ENCODE measurements around the gene PCDHA1. TPM values are rescaled to one million over a fixed set of nuclear protein-coding genes. Genes with fewer than 3 reads are reported as not detected.
A peak's percentile ranks its signal among the peaks of the same experiment; 100 is the strongest.

The PCDHA1 gene
- total RNA-seq, 4 donors from 2014 or later: not detected

GRCh38 chr5:140877262-140877581 is 91.3 kb downstream of the PCDHA1 start:
- TF ChIP-seq POLR2A (IDR thresholded peaks at IDR 0.05) (no peak), CTCF (IDR thresholded peaks at IDR 0.05 in 4 of 5, conservative IDR thresholded peaks at IDR 0.05 in 1 of 5) (no peak)
- ATAC-seq (no peak), DNase-seq (no peak)
- in situ Hi-C loops (cut with MboI; ENCODE audit: low sequenced_read_pairs in 4 of 4) (no loop called here), intact Hi-C loops (cut with DNase I; ENCODE audit: low total_unique reads) (no loop called here)
- no peaks in the 10 kb centered on the region for H3K36me3 ChIP-seq
- no peak overlapping the region for H3K4me3 ChIP-seq
- H3K27me3 ChIP-seq: peaks cover 7 to 23% (median 17%) of the 10 kb centered on the region in 3 donors
- H3K27ac ChIP-seq: no peak overlapping the region
- H3K9me3 ChIP-seq: peaks cover 0 to 6% (median 0%) of the 10 kb centered on the region in 3 donors
- no peaks in the 10 kb centered on the region for H3K4me1 ChIP-seq

- in situ Hi-C loops (cut with MboI; ENCODE audit: low sequenced_read_pairs in 4 of 4) (no loop called here), intact Hi-C loops (cut with DNase I; ENCODE audit: low total_unique reads) (no loop called here)
- no peak for ATAC-seq
- H3K27me3 ChIP-seq: peaks cover 12 to 17% (median 14%) of the 10 kb centered on the region in 3 donors
- H3K4me3 ChIP-seq: peak within 1 kb of the TSS in 1 of 4 donors; percentile 6
- peaks cover 0 to 5% (median 0%) of the 10 kb centered on the region in 3 donors for H3K9me3 ChIP-seq
- TF ChIP-seq CTCF (IDR thresholded peaks at IDR 0.05 in 4 of 5, conservative IDR thresholded peaks at IDR 0.05 in 1 of 5) (no peak), POLR2A (IDR thresholded peaks at IDR 0.05) (no peak)
- no peak within 1 kb of the TSS for H3K27ac ChIP-seq
- H3K4me1 ChIP-seq: no peaks in the 10 kb centered on the region
- H3K36me3 ChIP-seq: no peaks in the 10 kb centered on the region
- DNase-seq: no peak
These were observed 96.1 kb downstream of the PCDHA1 start, which contains the start of gene PCDHA13 for GRCh38 chr5:140881889-140882590. Gene PCDHA13, plus strand, starts transcription at chr5:140882124. Its CDS starts 145 bp downstream, at chr5:140882269.

GRCh38 chr5:140882591-140882899 is 96.6 kb downstream of the PCDHA1 start:
- peaks cover 12 to 15% (median 14%) of the 10 kb centered on the region in 3 donors for H3K27me3 ChIP-seq
- H3K4me1 ChIP-seq: no peaks in the 10 kb centered on the region
- H3K36me3 ChIP-seq: no peaks in the 10 kb centered on the region
- no peak for TF ChIP-seq POLR2A (IDR thresholded peaks at IDR 0.05)
- no peak for TF ChIP-seq CTCF (IDR thresholded peaks at IDR 0.05 in 4 of 5, conservative IDR thresholded peaks at IDR 0.05 in 1 of 5)
- intact Hi-C loops (cut with DNase I; ENCODE audit: low total_unique reads): no loop called here
- no peak overlapping the region for H3K4me3 ChIP-seq
- peaks cover 0 to 5% (median 0%) of the 10 kb centered on the region in 3 donors for H3K9me3 ChIP-seq
- no peak overlapping the region for H3K27ac ChIP-seq
- ATAC-seq (no peak), DNase-seq (no peak)
- in situ Hi-C loops (cut with MboI; ENCODE audit: low sequenced_read_pairs in 4 of 4): no loop called here

GRCh38 chr5:140883373-140883772 is 97.4 kb downstream of the PCDHA1 start:
- intact Hi-C loops (cut with DNase I; ENCODE audit: low total_unique reads) (no loop called here), in situ Hi-C loops (cut with MboI; ENCODE audit: low sequenced_read_pairs in 4 of 4) (no loop called here)
- DNase-seq (no peak), ATAC-seq (no peak)
- peaks cover 0 to 5% (median 0%) of the 10 kb centered on the region in 3 donors for H3K9me3 ChIP-seq
- TF ChIP-seq POLR2A (IDR thresholded peaks at IDR 0.05) (no peak), CTCF (IDR thresholded peaks at IDR 0.05 in 4 of 5, conservative IDR thresholded peaks at IDR 0.05 in 1 of 5) (no peak)
- H3K4me3 ChIP-seq: no peak overlapping the region
- no peaks in the 10 kb centered on the region for H3K36me3 ChIP-seq
- peaks cover 9 to 14% (median 12%) of the 10 kb centered on the region in 3 donors for H3K27me3 ChIP-seq
- no peak overlapping the region for H3K27ac ChIP-seq
- H3K4me1 ChIP-seq: no peaks in the 10 kb centered on the region

Measured in gastrocnemius medialis (tissue), 4 donors.